Brain pericyte (primary cell): ENCODE measurements around the gene TMEM219.
"Not testable (repeated sequence)": the region's sequence is repeated elsewhere in the genome, so short reads cannot be mapped to it uniquely, and the experiment has no call there.

Source experiments
- DNase-seq: peaks from one replicate; pipeline ENCODE4 v3.0.0-alpha.2; 2012; ENCODE audit warnings: low read depth, low spot score

Gene TMEM219, protein sequence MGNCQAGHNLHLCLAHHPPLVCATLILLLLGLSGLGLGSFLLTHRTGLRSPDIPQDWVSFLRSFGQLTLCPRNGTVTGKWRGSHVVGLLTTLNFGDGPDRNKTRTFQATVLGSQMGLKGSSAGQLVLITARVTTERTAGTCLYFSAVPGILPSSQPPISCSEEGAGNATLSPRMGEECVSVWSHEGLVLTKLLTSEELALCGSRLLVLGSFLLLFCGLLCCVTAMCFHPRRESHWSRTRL

DNA sequence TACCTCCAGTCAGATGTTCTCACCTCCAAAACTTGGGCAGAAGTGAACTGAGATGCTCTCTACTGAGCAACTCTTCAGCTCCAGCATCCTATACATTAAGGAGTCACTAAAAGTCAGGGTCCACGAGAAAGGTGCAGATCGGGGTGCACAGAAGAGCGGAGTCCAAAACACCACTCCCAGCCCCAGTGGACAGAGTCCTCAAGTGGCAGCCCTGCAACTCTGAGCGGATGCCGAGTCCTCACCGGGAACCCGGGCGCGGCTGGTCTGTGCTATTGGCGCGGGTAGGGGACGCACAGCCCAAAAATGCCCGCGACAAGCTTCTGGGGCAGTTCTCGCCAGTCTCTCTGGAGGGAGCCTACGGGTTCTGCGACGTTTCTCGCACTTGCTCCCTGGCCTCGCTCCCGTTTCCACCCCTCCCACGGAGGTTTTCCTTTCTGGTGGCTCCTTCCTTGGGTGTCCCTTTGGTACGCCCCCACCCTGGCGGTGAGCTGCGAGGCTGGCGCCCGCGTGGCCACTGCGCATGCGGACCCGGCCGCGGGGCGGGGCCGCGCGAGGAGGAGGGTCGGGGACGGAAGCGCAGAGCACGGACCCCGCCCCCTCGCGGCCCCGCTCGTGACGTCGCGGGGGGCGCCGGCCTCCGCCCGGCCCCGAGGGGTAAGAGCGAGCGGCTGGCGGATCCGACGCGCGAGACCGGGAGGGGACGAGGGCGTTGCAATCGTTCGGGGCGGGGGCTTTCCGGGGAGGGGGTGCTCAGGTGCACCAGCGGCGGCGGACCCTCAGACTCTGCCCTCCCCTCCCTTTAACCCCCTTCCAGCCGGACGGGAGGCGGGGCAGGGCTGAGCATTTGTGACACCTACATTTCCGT lies at the start of gene TMEM219:
Gene TMEM219, plus strand, starts transcription at position 601 of the 865 bp plus-strand sequence. CDS start 1,065 bp downstream, outside the sequence.
- DNase-seq = peak; percentile 47

- DNase-seq = no peak
These were observed 49.8 kb upstream of the TMEM219 start for GRCh38 chr16:29912087-29912486.

- no peak for DNase-seq
These were observed 48.4 kb upstream of the TMEM219 start for GRCh38 chr16:29913514-29913913.

- no peak for DNase-seq
These were observed 46.2 kb upstream of the TMEM219 start for GRCh38 chr16:29915590-29916247.

GRCh38 chr16:29916979-29917378 lies 44.9 kb upstream of the TMEM219 start:
- no peak for DNase-seq

- no peak for DNase-seq
These were observed 41.4 kb upstream of the TMEM219 start for GRCh38 chr16:29920288-29921033.

DNA sequence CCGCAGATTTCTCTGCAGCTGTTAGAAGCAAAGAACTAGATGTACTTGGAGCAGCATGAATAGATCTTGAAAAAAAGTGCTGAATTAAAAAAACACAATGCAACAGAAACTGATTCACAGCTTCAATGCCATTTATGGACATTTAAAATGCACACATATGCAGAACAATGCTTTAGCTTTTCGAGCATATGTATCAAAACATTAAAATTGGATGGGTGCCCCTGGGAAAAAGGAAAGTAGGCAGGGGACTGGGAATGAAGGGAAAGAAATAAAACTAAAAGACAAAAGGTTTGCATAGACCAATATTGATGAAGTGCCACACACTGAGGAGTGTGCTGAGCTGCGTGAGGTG lies 40.9 kb upstream of the TMEM219 start:
- no peak for DNase-seq

DNA sequence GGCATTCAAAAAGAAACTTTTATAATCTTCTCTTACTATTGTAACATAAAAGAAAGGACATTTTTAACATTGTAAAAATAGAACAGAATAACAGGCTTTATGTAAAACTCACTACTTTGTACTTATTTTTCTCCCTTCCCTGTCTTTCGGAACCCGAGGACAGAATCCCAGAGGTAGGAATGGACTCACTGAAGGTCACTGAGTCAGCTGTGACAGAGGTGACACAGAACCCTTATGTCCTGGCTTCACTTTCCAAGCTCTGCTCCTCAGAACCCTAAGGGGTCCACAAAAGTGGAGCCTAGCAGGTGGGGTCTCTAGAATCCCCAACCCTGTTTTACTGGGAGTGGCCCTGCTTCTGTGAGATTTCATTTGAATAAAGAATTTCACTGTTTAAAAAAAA lies 39.6 kb upstream of the TMEM219 start:
- DNase-seq = no peak

DNA sequence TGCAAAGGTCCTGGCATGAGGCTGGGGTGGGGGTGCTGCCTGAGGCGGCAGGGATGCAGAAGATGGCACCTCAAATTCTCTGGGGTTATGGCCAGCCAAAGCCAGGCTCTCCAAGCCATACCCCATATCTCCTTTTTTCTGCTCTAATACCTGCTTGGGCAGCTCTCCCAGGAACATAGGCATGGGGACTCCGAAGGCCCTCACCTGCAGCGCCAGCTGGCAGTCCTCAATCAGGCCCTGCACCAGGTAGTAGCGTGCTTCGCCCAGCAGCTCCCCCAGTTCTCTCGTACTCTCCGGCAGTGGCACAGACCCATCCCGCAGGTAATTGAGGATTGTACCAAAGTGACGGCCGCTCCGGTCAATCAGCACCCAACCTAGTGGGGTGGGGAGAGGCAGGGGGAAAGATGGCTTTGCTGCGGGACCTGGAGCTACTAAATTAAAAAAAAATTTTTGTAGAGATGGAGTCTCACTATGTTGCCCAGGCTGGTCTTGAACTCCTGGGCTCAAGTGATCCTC lies 38.8 kb upstream of the TMEM219 start:
- no peak for DNase-seq

GRCh38 chr16:29925105-29925756 lies 36.6 kb upstream of the TMEM219 start:
- DNase-seq = no peak

DNA sequence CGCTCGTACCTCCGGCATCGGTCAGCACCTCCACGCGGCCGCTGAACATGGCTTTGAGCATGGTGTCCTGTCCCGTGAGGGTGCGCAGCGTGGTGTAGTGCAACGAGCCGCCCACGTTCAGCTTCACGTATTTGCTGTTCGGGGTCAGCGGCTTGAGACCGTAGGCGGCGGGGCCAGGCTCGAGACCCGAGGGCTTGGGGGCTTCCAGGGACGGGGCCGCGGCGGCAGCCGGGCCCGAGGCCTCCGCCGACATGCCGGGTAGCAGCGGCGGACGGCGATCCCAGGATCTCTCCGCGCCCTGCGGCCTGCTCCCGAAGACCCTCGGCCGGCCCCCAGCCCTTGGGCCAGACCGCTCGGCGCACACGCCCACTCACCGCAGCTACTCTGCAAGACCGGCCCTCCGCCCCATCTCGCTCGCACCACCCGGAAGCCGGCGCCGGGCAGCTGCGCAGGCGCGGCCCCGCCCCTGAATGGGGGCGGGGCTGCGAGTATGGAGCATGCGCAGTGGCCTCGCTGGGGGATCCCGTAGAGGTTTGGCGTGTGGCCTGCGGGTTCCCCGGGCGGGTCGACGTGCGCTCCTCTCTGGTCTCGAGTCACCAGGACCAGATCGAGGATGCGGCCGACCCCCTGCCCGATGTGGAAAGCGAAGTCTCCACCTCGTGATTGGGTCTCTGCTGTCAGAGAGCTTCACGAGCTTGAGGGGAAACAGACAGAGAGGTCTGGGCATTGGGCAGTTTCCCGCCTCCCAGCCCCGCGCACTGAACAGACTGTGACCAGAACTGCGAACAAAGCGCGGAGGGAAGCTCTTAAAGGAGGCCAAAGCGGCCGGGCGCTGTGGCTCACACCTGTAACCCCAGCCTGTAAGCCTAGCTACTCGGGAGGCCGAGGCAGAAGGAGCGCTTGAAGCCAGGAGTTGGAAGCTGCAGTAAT lies 35.8 kb upstream of the TMEM219 start, which contains the start of gene KCTD13:
Gene KCTD13, minus strand, starts transcription at position 446 of the 930 bp plus-strand sequence. Its CDS starts 193 bp downstream, at position 253.
- peak; percentile 59 for DNase-seq

DNA sequence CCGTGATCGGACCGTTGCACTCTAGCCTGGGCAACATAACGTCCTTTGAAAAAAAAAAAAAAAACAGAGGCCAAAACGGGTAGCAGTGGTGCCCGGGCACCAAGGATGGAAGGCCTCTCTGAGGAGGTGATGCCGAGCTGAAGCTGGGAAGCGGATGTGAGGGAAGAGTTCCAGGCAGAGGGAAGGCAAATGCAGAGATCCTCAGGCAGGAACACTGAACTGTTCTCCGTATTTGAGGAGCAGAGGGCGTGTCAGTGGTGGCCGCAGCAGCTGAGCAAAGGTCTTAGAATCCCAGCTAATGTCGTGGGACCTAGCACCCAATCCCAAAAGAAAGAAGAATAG lies 35.2 kb upstream of the TMEM219 start:
- no peak for DNase-seq

DNA sequence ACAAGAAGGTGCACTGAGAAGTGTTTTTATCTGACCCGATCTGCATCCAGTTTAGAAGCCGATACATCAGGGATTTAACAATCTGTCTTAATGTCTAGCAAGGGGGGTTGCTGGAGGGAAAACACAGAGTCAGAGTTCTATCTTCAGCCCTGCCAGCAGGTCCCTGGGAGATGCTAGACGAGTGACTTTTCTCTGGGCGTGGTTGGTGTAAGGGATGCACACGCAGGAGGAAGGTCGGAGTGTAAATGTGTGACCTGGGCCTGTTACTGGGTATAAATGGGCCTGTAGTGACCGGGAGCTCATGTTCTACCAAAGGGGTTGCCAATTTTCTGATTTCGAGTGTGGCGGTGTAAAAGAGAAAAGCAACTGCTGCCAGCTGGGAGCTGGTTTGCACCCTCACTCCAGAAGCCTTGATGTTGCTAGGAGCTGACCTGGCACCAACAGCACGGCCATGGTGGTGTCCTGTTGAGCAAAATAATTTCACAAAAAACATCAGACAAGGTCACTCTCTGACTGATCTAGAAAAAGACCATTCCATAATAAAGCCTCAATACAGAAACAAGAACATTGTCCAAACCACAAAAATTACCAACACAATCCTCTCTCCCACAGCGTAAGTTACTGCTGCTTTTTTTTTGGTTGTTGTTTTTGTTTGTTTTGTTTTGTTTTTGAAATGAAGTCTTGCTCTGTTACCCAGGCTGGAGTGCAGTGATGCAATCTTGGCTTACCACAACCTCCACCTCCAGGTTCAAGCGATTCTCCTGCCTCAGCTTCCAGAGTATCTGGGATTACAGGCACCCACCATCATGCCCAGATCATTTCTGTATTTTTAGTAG lies 34.6 kb upstream of the TMEM219 start:
- no peak for DNase-seq

DNA sequence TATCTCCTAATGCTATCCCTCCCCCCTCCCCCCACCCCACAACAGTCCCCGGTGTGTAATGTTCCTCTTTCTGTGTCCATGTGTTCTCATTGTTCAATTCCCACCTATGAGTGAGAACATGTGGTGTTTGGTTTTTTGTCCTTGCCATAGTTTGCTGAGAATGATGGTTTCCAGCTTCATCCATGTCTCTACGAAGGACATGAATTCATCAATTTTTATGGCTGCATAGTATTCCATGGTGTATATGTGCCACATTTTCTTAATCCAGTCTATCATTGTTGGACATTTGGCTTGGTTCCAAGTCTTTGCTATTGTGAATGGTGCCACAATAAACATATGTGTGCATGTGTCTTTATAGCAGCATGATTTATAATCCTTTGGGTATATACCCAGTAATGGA lies 30.1 kb upstream of the TMEM219 start:
- not testable (repeated sequence) for DNase-seq

DNA sequence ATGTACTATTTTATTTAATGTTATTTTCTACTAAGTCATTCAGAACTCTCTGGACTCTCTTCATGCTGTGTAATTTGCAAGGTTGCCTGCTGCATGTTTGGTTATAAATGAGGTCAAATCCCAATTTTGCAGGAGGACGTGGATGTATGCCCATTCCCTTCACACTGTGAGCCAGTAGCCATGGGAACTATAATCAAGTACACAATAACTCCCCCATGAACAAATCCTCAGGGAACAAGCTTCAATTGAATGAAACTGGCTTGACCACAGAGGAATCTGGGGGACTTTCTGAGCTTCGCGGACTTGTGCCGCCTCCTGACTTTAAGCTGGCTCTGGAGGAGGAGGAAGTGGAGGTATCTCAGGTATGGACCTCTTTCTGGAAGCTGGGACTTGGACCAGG lies 21.2 kb upstream of the TMEM219 start:
- DNase-seq = no peak

DNA sequence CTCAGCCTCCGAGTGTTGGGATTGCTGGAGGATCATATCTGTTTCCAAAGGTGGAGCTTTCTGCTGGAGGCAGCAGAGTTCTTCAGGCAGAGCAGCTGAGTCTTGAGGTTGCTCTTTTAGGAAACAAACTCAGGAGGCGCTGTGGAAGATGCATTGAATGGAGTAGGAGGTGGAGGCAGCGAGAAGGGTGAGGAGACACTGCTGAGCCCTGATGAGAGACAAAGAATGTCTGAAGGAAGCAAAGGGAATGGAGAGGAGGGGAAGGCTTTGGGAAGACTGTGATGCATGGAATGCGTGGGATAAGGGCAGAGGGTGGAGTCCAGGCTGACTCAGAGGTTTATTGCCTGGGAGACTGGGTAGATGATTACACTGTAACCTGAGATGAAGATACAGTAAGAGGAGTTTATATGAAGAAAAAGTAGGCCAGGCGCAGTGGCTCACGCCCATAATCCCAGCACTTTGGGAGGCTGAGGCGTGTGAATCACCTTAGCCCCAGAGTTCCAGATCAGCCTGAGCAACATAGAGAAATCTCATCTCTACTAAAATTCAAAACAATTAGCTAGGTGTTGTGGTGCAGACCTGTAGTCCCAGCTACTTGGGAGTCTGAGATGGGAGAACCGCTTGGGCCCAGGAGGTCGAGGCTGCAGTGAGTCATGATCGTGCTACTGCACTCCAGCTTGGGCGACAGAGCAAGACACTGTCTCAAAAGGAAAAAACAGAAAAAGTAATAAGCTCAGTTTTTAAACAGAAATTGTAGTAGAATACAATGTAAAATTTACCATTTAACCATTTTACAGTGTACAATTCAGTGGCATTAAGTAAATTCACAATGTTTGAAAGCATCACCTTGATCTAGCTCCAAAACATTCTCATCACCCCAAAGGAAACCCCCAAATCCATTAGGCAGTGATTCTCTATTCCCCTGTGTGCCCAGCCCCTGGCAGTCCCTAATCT lies 17.8 kb upstream of the TMEM219 start:
- peak; percentile 70 for DNase-seq

GRCh38 chr16:29947897-29948296 lies 14.0 kb upstream of the TMEM219 start:
- DNase-seq = no peak
